Endothelial cell of umbilical vein (primary cell): ENCODE measurements around the gene MGAT5. TPM values are rescaled to one million over a fixed set of nuclear protein-coding genes. Genes with fewer than 3 reads are reported as not detected.

Experiments
- BruUV-seq: library from RNA; stranded (reverse); fragments of 400-500 nt; replicated peaks from 2 replicates; lab custom pipeline; 2021; lab: Mats Ljungman, UMichigan
- CTCF ChIA-PET: fragments of 300-600, 350-600 bp; sonication (Branson Sonifier 250); formaldehyde crosslinking; loops from one replicate; lab custom pipeline; 2021; ENCODE audit warnings: antibody characterized with exemption, inconsistent platforms; lab: Charles Lee
- POLR2A ChIA-PET: fragments of 300-600, 350-600 bp; sonication (Branson Sonifier 250); formaldehyde crosslinking; loops from one replicate; lab custom pipeline; 2021; ENCODE audit warnings: antibody characterized with exemption, inconsistent platforms; lab: Charles Lee
- DNase-seq: peaks from one replicate; pipeline ENCODE4 v3.0.0-alpha.2; 2011; ENCODE audit warnings: low read depth, low spot score
- FAIRE-seq: peaks from 2 replicates; lab custom pipeline; 2011; peaks lifted over from hg19 to GRCh38; lab: Jason Lieb, UNC
- H2AFZ ChIP-seq: 2 replicates; pipeline ENCODE4 v1.6.0; 2012; ENCODE audit warnings: low read depth, low read length, control low read depth, inconsistent platforms
- H3K27ac ChIP-seq: 2 replicates; pipeline ENCODE4 v1.5.1; 2011; ENCODE audit warnings: low read depth, mild to moderate bottlenecking, control low read depth, low read length, moderate library complexity; ENCODE audit not compliant: insufficient read depth
- H3K27me3 ChIP-seq, 2 experiments: 2 replicates each; pipeline versions ENCODE4 v1.6.0 to v1.6.1; 2011; ENCODE audit warnings: low read length in 2 of 2, mixed read lengths in 1 of 2; ENCODE audit not compliant: control insufficient read depth in 2 of 2, insufficient read depth in 2 of 2
- H3K36me3 ChIP-seq, 2 experiments: 2 replicates in 1 of 2; 3 replicates in 1 of 2; pipeline ENCODE4 v1.5.1; 2011; ENCODE audit warnings: low read length in 2 of 2, mild to moderate bottlenecking in 1 of 2, moderate library complexity in 1 of 2; ENCODE audit not compliant: control insufficient read depth in 2 of 2, insufficient read depth in 2 of 2; ENCODE audit errors: extremely low read depth in 1 of 2
- H3K4me1 ChIP-seq: 3 replicates; pipeline ENCODE4 v1.5.1; 2011; ENCODE audit warnings: mild to moderate bottlenecking, low read length; ENCODE audit not compliant: control insufficient read depth, insufficient read depth; ENCODE audit errors: extremely low read depth
- H3K4me2 ChIP-seq: 2 replicates; pipeline ENCODE4 v1.6.1; 2011; ENCODE audit warnings: low read length, control low read depth, mixed read lengths; ENCODE audit not compliant: insufficient read depth
- H3K4me3 ChIP-seq, 3 experiments: fragments of 200-600 bp in 1 of 3; sonication (generic), shearing (Covaris generic) in 1 of 3; replicated peaks in 1 of 3; 2 replicates each; pipeline ENCODE4 v1.5.1; 2011 to 2016; ENCODE audit warnings: control low read depth in 3 of 3, low read length in 3 of 3, mild to moderate bottlenecking in 2 of 3, inconsistent platforms in 1 of 3, low read depth in 1 of 3, moderate library complexity in 1 of 3; ENCODE audit not compliant: insufficient read depth in 1 of 3
- H3K79me2 ChIP-seq: 2 replicates; pipeline ENCODE4 v1.6.0; 2012; ENCODE audit warnings: low read length, inconsistent platforms; ENCODE audit not compliant: control insufficient read depth, insufficient read depth
- H3K9ac ChIP-seq: replicated peaks from 2 replicates; pipeline ENCODE3; 2011; ENCODE audit warnings: low read length, control low read depth; ENCODE audit not compliant: insufficient read depth; ENCODE audit errors: extremely low read depth
- H3K9me1 ChIP-seq: replicated peaks from 3 replicates; pipeline ENCODE4 v1.6.0; 2011; ENCODE audit warnings: mild to moderate bottlenecking, low read length; ENCODE audit not compliant: control insufficient read depth, insufficient read depth; ENCODE audit errors: extremely low read depth
- H3K9me3 ChIP-seq: replicated peaks from 2 replicates; pipeline ENCODE4 v1.5.1; 2012; ENCODE audit warnings: low read length, inconsistent platforms; ENCODE audit not compliant: control insufficient read depth, insufficient read depth
- H4K20me1 ChIP-seq: replicated peaks from 2 replicates; pipeline ENCODE3; 2011; ENCODE audit warnings: mild to moderate bottlenecking, low read length; ENCODE audit not compliant: control insufficient read depth, insufficient read depth; ENCODE audit errors: extremely low read depth
- EZH2 ChIP-seq: IDR thresholded peaks from 2 replicates; pipeline ENCODE4 v1.6.1; 2012; ENCODE audit warnings: borderline replicate concordance, low read depth, mild to moderate bottlenecking, moderate library complexity, low read length, inconsistent platforms; ENCODE audit not compliant: severe bottlenecking
- GATA2 ChIP-seq: IDR thresholded peaks from 2 replicates; pipeline ENCODE4 v1.7.0; 2011; ENCODE audit warnings: low read depth, mild to moderate bottlenecking, moderate library complexity, mixed read lengths, low read length; ENCODE audit not compliant: insufficient read length, insufficient read depth
- JUN ChIP-seq: IDR thresholded peaks from 2 replicates; pipeline ENCODE4 v1.6.1; 2011; ENCODE audit warnings: borderline replicate concordance, low read depth; ENCODE audit not compliant: insufficient read length, insufficient read depth
- MYC ChIP-seq: IDR thresholded peaks from one replicate; pipeline ENCODE4 v1.6.1; 2011; ENCODE audit warnings: mild to moderate bottlenecking, low read depth, low read length
- POLR2A ChIP-seq: IDR thresholded peaks from 2 replicates; pipeline ENCODE4 v1.6.1; 2012; ENCODE audit warnings: low read depth, mild to moderate bottlenecking, control low read depth, low read length
- POLR2AphosphoS5 ChIP-seq: IDR thresholded peaks from 2 replicates; pipeline ENCODE4 v1.6.1; 2012; ENCODE audit warnings: low read depth, mild to moderate bottlenecking, control low read depth, low read length, moderate library complexity; ENCODE audit not compliant: insufficient read depth
- dilution Hi-C: fragments of 300-500 bp; cut with MboI; formaldehyde crosslinking; loops from one replicate; pipeline ENCODE4 v1.15.0; 2019; ENCODE audit warnings: low sequenced_read_pairs; ENCODE audit not compliant: extremely low pct_ligation_motif_present
- intact Hi-C: fragments of 100-400 bp; cut with micrococcal nuclease; formaldehyde crosslinking; loops from one replicate; pipeline ENCODE4 v1.10.0; 2022
- polyA plus RNA-seq, 4 experiments: library from polyadenylated mRNA; depleted of rRNA in 3 of 4; stranded (reverse) in 3 of 4; unstranded in 1 of 4; fragments of >200 nt; gene quantifications; 2 replicates each; pipeline versions ENCODE4 v1.2.1 to v1.2.3, GENCODE V29; 2011 to 2012; ENCODE audit warnings: missing spikeins in 1 of 4
- total RNA-seq: library from RNA; stranded (reverse); gene quantifications from 2 replicates; pipeline ENCODE4 v1.2.3, GENCODE V29; 2021
- TF ChIP-seq, protein P1 (sequence below): IDR thresholded peaks from 2 replicates; pipeline ENCODE4 v1.6.1; 2011; ENCODE audit not compliant: insufficient read depth, insufficient read length

MGAT5 gene
- total and polyA plus RNA-seq, 2 donors (not counting 3 experiments of a cell fraction or from before 2014, with no cell fraction given) = 17.7 to 84.1 TPM

GRCh38 chr2:134312482-134312881 lies 58.6 kb downstream of the MGAT5 start:
- FAIRE-seq = no peak
- H3K4me3 ChIP-seq = no peak overlapping the region
- no peak overlapping the region for H3K27ac ChIP-seq
- peaks cover 14% of the 10 kb centered on the region for H3K79me2 ChIP-seq
- H3K9ac ChIP-seq = no peak overlapping the region
- H2AFZ ChIP-seq = no peak overlapping the region
- ChIA-PET POLR2A (no interaction called here), CTCF (interaction anchor here (1.5 kb wide), 1 partner anchor 99 kb away, joined by 3 read pairs; no protein-coding TSS in a partner anchor)
- no peaks in the 10 kb centered on the region for H3K9me1 ChIP-seq
- no peaks in the 10 kb centered on the region for H3K27me3 ChIP-seq
- no peaks in the 10 kb centered on the region for H3K36me3 ChIP-seq
- no peak for DNase-seq
- dilution Hi-C loops = no loop called here
- TF ChIP-seq EZH2 (no peak), JUN (no peak), GATA2 (no peak)
- TF ChIP-seq, protein P1, sequence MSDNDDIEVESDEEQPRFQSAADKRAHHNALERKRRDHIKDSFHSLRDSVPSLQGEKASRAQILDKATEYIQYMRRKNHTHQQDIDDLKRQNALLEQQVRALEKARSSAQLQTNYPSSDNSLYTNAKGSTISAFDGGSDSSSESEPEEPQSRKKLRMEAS = no peak
- H3K4me1 ChIP-seq = peaks cover 42% of the 10 kb centered on the region
- H4K20me1 ChIP-seq = no peaks in the 10 kb centered on the region
- no TSS peak for BruUV-seq
- peaks cover 3% of the 10 kb centered on the region for H3K9me3 ChIP-seq
- intact Hi-C loops = no loop called here
- no peak overlapping the region for H3K4me2 ChIP-seq

GRCh38 chr2:134314202-134314601 lies 60.3 kb downstream of the MGAT5 start:
- Histone ChIP-seq H3K9me3 (no peaks in the 10 kb centered on the region), H3K4me2 (no peak overlapping the region), H3K9me1 (no peaks in the 10 kb centered on the region), H2AFZ (no peak overlapping the region), H4K20me1 (no peaks in the 10 kb centered on the region), H3K27me3 (no peaks in the 10 kb centered on the region), H3K4me3 (no peak overlapping the region), H3K9ac (no peak overlapping the region), H3K27ac (no peak overlapping the region), H3K79me2 (peaks cover 4% of the 10 kb centered on the region), H3K4me1 (peaks cover 24% of the 10 kb centered on the region), H3K36me3 (no peaks in the 10 kb centered on the region)
- dilution Hi-C loops (no loop called here), intact Hi-C loops (no loop called here)
- FAIRE-seq (no peak), DNase-seq (no peak)
- ChIA-PET POLR2A (no interaction called here), CTCF (interaction anchor here (0.8 to 1.6 kb wide), 4 partner anchors 13 to 429 kb away, joined by 3 to 5 read pairs (median 3); no protein-coding TSS in a partner anchor)
- TF ChIP-seq JUN (no peak), POLR2AphosphoS5 (no peak), GATA2 (no peak), POLR2A (no peak), MYC (no peak), EZH2 (no peak)
- TF ChIP-seq, protein P1 = no peak
- BruUV-seq = no TSS peak
